ENCODE measurements around the gene LYRM9.
"Not testable (repeated sequence)": the region's sequence is repeated elsewhere in the genome, so short reads cannot be mapped to it uniquely, and the experiment has no call there.

Gene LYRM9

DNA sequence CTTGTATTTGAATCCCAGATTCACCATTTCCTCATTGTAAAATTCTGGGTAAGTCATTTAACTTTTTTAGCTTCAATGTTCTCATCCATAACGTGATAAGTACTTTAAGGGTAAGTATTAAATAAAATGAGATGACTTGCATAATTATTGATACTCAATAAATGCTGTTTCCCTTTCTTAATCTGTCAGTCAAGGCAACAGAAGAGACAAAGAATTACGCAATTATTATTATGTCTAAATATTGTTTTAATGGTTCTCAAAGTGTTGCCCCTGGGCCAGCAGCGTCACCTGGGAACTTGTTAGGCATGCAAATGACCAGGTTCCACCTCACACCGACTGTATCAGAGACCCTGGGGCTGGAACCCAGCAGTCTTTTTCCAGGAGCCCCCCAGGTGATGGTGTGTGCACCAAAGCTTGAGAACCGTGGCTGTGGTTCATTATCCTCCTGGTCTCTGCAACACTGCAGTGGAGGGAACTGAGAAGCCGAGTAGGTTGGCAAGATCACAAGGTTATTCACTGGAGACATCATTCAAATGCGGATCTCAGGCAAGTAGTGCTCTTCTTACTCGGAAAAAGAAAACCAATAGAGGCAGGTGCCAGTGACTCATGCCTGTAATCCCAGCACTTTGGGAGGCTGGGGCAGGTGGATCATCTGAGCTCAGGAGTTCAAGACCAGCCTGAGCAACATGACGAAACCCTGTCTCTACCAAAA lies 43.5 kb downstream of the LYRM9 start:
- no peaks in the 10 kb centered on the region for H4K20me1 ChIP-seq (ENCODE audit: control insufficient read depth, insufficient read depth, low read depth, low read length)
- TF ChIP-seq CTCF (IDR thresholded peaks at IDR 0.05; ENCODE audit: low read depth, low read length, poor library complexity, severe bottlenecking), result no peak
- no peak for TF ChIP-seq EZH2phosphoT487 (IDR thresholded peaks at IDR 0.05; ENCODE audit: borderline replicate concordance, low read length)
- H3K79me2 ChIP-seq (ENCODE audit: control insufficient read depth, low read length), result no peaks in the 10 kb centered on the region
- H3K27me3 ChIP-seq (ENCODE audit: control insufficient read depth, low read length), result peaks cover 32% of the 10 kb centered on the region
- H3K36me3 ChIP-seq (ENCODE audit: control insufficient read depth, low read length), result no peaks in the 10 kb centered on the region
- no peaks in the 10 kb centered on the region for H3K9me2 ChIP-seq (replicated peaks; ENCODE audit: control insufficient read depth, low read length)
- 0 out of 2 replicates have a peak, but pooled peaks cover 2% of the 10 kb centered on the region for H3K9me3 ChIP-seq (ENCODE audit: control insufficient read depth, insufficient read depth, low read length)
- no peak overlapping the region for H3K27ac ChIP-seq (ENCODE audit: low read depth, low read length)
- H3K4me3 ChIP-seq (ENCODE audit: low read length), result no peak overlapping the region
- no peak overlapping the region for H3K4me2 ChIP-seq (ENCODE audit: low read length)
- peaks cover 14% of the 10 kb centered on the region for H3K4me1 ChIP-seq (ENCODE audit: control insufficient read depth, low read length)
- H3F3A ChIP-seq (ENCODE audit: control insufficient read depth, insufficient read depth), result no peaks in the 10 kb centered on the region

GRCh38 chr17:27848931-27849330 lies 44.2 kb downstream of the LYRM9 start:
- no peaks in the 10 kb centered on the region for H3K36me3 ChIP-seq (ENCODE audit: control insufficient read depth, low read length)
- H3K9me3 ChIP-seq (ENCODE audit: control insufficient read depth, insufficient read depth, low read length), result 0 out of 2 replicates have a peak, but pooled peaks cover 2% of the 10 kb centered on the region
- H3K79me2 ChIP-seq (ENCODE audit: control insufficient read depth, low read length), result no peaks in the 10 kb centered on the region
- no peaks in the 10 kb centered on the region for H3K9me2 ChIP-seq (replicated peaks; ENCODE audit: control insufficient read depth, low read length)
- H3K27ac ChIP-seq (ENCODE audit: low read depth, low read length), result no peak overlapping the region
- no peak overlapping the region for H3K4me2 ChIP-seq (ENCODE audit: low read length)
- no peak overlapping the region for H3K4me3 ChIP-seq (ENCODE audit: low read length)
- H3K4me1 ChIP-seq (ENCODE audit: control insufficient read depth, low read length), result peaks cover 14% of the 10 kb centered on the region
- no peaks in the 10 kb centered on the region for H3F3A ChIP-seq (ENCODE audit: control insufficient read depth, insufficient read depth)
- H4K20me1 ChIP-seq (ENCODE audit: control insufficient read depth, insufficient read depth, low read depth, low read length), result no peaks in the 10 kb centered on the region
- no peak for TF ChIP-seq EZH2phosphoT487 (IDR thresholded peaks at IDR 0.05; ENCODE audit: borderline replicate concordance, low read length)
- no peak for TF ChIP-seq CTCF (IDR thresholded peaks at IDR 0.05; ENCODE audit: low read depth, low read length, poor library complexity, severe bottlenecking)
- peaks cover 30% of the 10 kb centered on the region for H3K27me3 ChIP-seq (ENCODE audit: control insufficient read depth, low read length)

DNA sequence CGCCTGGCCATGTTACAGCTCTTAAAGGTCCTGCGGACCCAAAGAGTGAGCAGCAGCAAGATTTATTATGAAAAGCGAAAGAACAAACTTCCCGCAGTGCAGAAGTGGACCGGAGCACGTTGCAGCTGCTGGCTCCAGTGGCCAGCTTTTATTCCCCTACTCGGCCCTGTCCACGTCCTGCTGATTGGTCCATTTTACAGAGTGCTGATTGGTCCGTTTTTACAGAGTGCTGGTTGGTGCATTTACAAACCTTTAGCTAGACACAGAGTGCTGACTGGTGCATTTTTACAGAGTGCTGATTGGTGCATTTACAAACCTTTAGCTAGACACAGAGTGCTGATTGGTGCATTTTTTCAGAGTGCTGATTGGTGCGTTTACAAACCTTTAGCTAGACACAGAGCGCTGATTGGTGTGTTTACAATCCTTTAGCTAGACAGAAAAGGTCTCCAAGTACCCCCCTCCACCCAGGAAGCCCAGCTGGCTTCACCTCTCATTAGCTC lies 46.3 kb downstream of the LYRM9 start:
- not testable (repeated sequence) for H3K4me3 ChIP-seq (ENCODE audit: low read length); H3K27ac ChIP-seq (ENCODE audit: low read depth, low read length); H3F3A ChIP-seq (ENCODE audit: control insufficient read depth, insufficient read depth); H4K20me1 ChIP-seq (ENCODE audit: control insufficient read depth, insufficient read depth, low read depth, low read length); H3K36me3 ChIP-seq (ENCODE audit: control insufficient read depth, low read length); H3K9me3 ChIP-seq (ENCODE audit: control insufficient read depth, insufficient read depth, low read length); H3K9me2 ChIP-seq (replicated peaks; ENCODE audit: control insufficient read depth, low read length); H3K4me2 ChIP-seq (ENCODE audit: low read length); H3K79me2 ChIP-seq (ENCODE audit: control insufficient read depth, low read length)
- Histone ChIP-seq H3K27me3 (ENCODE audit: control insufficient read depth, low read length) (peaks cover 13% of the 10 kb centered on the region; the same call in 1 of the 2 replicates), H3K4me1 (ENCODE audit: control insufficient read depth, low read length) (peaks cover 14% of the 10 kb centered on the region)

GRCh38 chr17:27846042-27846655 lies 47.0 kb downstream of the LYRM9 start:
- H3K27ac ChIP-seq (ENCODE audit: low read depth, low read length), result no peak overlapping the region
- H3K4me1 ChIP-seq (ENCODE audit: control insufficient read depth, low read length), result peaks cover 14% of the 10 kb centered on the region
- 0 out of 2 replicates have a peak overlapping the region, but pooled peaks have one; percentile 7 for H3K4me2 ChIP-seq (ENCODE audit: low read length)

More at GRCh38 chr17:27846042-27846655, 47.0 kb downstream of the LYRM9 start:
- Histone ChIP-seq H3K36me3 (ENCODE audit: control insufficient read depth, low read length) (no peaks in the 10 kb centered on the region), H3K4me3 (ENCODE audit: low read length) (no peak overlapping the region), H3K27me3 (ENCODE audit: control insufficient read depth, low read length) (peaks cover 7% of the 10 kb centered on the region; the same call in 1 of the 2 replicates), H3F3A (ENCODE audit: control insufficient read depth, insufficient read depth) (no peaks in the 10 kb centered on the region), H3K9me2 (replicated peaks; ENCODE audit: control insufficient read depth, low read length) (no peaks in the 10 kb centered on the region), H3K79me2 (ENCODE audit: control insufficient read depth, low read length) (no peaks in the 10 kb centered on the region), H4K20me1 (ENCODE audit: control insufficient read depth, insufficient read depth, low read depth, low read length) (no peaks in the 10 kb centered on the region), H3K9me3 (ENCODE audit: control insufficient read depth, insufficient read depth, low read length) (0 out of 2 replicates have a peak, but pooled peaks cover 2% of the 10 kb centered on the region)
- TF ChIP-seq EZH2phosphoT487 (IDR thresholded peaks at IDR 0.05; ENCODE audit: borderline replicate concordance, low read length) (no peak), CTCF (IDR thresholded peaks at IDR 0.05; ENCODE audit: low read depth, low read length, poor library complexity, severe bottlenecking) (no peak)
